ENCODE results near the gene RGS7. TPM values are rescaled to one million over a fixed set of nuclear protein-coding genes. Genes with fewer than 3 reads are reported as not detected.

The RGS7 gene
- polyA plus RNA-seq, 1 donor from 2014 or later: 24.2 TPM

DNA sequence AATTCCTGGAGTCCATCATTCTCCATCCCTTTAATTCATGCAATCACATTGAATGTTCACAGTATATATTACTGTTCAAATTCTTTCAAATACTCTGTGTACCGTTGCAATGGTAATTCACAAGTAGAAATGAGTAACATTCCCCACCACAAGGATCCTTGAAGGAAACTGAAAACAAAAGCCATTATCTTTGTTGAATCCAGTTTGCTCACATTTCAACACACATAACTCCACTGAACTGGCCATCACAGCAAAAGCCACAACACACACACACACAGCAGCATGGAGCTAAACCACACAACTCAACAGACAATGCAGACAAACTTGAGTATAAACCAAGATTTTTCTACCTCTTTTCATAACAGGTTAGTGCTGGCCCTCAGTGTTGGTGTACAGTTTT is 556.7 kb downstream of the RGS7 start:
- H4K20me1 ChIP-seq (ENCODE audit: insufficient read depth): no peaks in the 10 kb centered on the region
- TF ChIP-seq POLR2AphosphoS5 (IDR thresholded peaks at IDR 0.05) (no peak), CTCF (IDR thresholded peaks at IDR 0.05; ENCODE audit: poor library complexity, severe bottlenecking) (no peak), EZH2 (IDR thresholded peaks at IDR 0.05; ENCODE audit: borderline replicate concordance, insufficient read depth, low read length, poor library complexity, severe bottlenecking) (no peak), SMC3 (conservative IDR thresholded peaks at IDR 0.05; ENCODE audit: poor library complexity) (no peak)
- TF ChIP-seq, protein P1, sequence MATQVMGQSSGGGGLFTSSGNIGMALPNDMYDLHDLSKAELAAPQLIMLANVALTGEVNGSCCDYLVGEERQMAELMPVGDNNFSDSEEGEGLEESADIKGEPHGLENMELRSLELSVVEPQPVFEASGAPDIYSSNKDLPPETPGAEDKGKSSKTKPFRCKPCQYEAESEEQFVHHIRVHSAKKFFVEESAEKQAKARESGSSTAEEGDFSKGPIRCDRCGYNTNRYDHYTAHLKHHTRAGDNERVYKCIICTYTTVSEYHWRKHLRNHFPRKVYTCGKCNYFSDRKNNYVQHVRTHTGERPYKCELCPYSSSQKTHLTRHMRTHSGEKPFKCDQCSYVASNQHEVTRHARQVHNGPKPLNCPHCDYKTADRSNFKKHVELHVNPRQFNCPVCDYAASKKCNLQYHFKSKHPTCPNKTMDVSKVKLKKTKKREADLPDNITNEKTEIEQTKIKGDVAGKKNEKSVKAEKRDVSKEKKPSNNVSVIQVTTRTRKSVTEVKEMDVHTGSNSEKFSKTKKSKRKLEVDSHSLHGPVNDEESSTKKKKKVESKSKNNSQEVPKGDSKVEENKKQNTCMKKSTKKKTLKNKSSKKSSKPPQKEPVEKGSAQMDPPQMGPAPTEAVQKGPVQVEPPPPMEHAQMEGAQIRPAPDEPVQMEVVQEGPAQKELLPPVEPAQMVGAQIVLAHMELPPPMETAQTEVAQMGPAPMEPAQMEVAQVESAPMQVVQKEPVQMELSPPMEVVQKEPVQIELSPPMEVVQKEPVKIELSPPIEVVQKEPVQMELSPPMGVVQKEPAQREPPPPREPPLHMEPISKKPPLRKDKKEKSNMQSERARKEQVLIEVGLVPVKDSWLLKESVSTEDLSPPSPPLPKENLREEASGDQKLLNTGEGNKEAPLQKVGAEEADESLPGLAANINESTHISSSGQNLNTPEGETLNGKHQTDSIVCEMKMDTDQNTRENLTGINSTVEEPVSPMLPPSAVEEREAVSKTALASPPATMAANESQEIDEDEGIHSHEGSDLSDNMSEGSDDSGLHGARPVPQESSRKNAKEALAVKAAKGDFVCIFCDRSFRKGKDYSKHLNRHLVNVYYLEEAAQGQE (IDR thresholded peaks at IDR 0.05; ENCODE audit: borderline replicate concordance): no peak

DNA sequence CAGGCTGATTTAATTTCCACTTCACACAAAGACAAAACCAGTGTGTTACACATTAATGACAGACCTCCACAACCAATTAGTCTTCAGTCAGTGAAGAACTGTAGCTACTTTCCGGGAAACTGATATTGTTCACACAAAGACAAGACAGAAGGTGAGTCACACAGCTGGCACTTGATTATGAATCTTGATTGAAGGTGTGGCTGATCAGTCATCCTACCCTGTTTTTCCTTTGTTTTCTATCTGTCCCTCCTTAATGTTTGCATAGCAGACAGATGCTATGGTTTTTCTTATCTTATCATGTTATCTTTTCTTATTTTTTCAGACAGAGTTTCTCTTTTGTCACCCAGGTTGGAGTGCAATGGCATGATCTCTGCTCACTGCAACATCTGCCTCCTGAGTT is 560.0 kb downstream of the RGS7 start:
- Histone ChIP-seq H3F3A (ENCODE audit: insufficient read depth, low read length, poor library complexity, severe bottlenecking) (no peaks in the 10 kb centered on the region), H4K20me1 (ENCODE audit: insufficient read depth) (no peaks in the 10 kb centered on the region), H3K9me3 (ENCODE audit: low read length) (no peaks in the 10 kb centered on the region), H3K79me2 (replicated peaks; ENCODE audit: insufficient read depth, low read length) (no peaks in the 10 kb centered on the region), H3K27ac (ENCODE audit: low read length) (no peak overlapping the region), H3K27me3 (ENCODE audit: insufficient read depth, low read depth, low read length) (no peaks in the 10 kb centered on the region), H3K36me3 (ENCODE audit: insufficient read depth, low read length) (no peaks in the 10 kb centered on the region), H3K4me3 (ENCODE audit: low read length) (no peak overlapping the region), H3K4me2 (ENCODE audit: low read length) (no peak overlapping the region), H3K9ac (ENCODE audit: low read length) (no peak overlapping the region), H3K9me2 (ENCODE audit: insufficient read depth, low read length) (no peaks in the 10 kb centered on the region), H2AFZ (ENCODE audit: low read depth, low read length) (no peak overlapping the region)
- TF ChIP-seq POLR2AphosphoS5 (IDR thresholded peaks at IDR 0.05): no peak
- no peak for TF ChIP-seq SMC3 (conservative IDR thresholded peaks at IDR 0.05; ENCODE audit: poor library complexity)
- no peak for TF ChIP-seq RAD21 (conservative IDR thresholded peaks at IDR 0.05)
- TF ChIP-seq, protein P1 (IDR thresholded peaks at IDR 0.05; ENCODE audit: borderline replicate concordance): no peak

More for the DNA sequence above, 556.7 kb downstream of the RGS7 start:
- Histone ChIP-seq H3K27me3 (ENCODE audit: insufficient read depth, low read depth, low read length) (no peaks in the 10 kb centered on the region), H3F3A (ENCODE audit: insufficient read depth, low read length, poor library complexity, severe bottlenecking) (no peaks in the 10 kb centered on the region), H3K4me2 (ENCODE audit: low read length) (no peak overlapping the region), H3K4me3 (ENCODE audit: low read length) (no peak overlapping the region), H2AFZ (ENCODE audit: low read depth, low read length) (no peak overlapping the region), H3K79me2 (replicated peaks; ENCODE audit: insufficient read depth, low read length) (no peaks in the 10 kb centered on the region), H3K9ac (ENCODE audit: low read length) (no peak overlapping the region), H3K9me3 (ENCODE audit: low read length) (no peaks in the 10 kb centered on the region), H3K9me2 (ENCODE audit: insufficient read depth, low read length) (no peaks in the 10 kb centered on the region), H3K27ac (ENCODE audit: low read length) (no peak overlapping the region), H3K36me3 (ENCODE audit: insufficient read depth, low read length) (no peaks in the 10 kb centered on the region)
